Islet precursor cell (in vitro differentiated cells): ENCODE measurements around the gene GAL3ST1.
A peak's percentile ranks its signal among the peaks of the same experiment; 100 is the strongest.
"Not testable (repeated sequence)": the region's sequence is repeated elsewhere in the genome, so short reads cannot be mapped to it uniquely, and the experiment has no call there.

ENCODE experiments used
- DNase-seq: peaks from one replicate; pipeline ENCODE4 v3.0.0-alpha.2; 2018

Gene GAL3ST1

GRCh38 chr22:30596199-30596598 is 21.7 kb upstream of the GAL3ST1 start:
- no peak for DNase-seq

DNA sequence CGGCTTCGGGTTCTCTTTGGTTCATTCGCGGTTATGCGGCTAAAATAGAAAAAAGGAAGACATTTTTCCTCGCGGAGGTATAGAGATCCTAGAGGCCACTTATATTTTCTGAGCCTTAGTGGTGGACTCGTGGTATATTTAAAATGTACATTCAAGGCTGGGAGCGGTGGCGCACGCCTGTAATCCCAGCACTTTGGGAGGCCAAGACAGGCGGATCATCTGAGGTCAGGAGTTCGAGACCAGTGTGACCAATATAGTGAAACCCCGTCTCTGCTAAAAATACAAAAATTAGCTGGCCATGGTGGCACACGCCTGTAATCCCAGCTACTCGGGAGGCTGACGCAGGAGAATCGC is 17.9 kb upstream of the GAL3ST1 start:
- not testable (repeated sequence) for DNase-seq

DNA sequence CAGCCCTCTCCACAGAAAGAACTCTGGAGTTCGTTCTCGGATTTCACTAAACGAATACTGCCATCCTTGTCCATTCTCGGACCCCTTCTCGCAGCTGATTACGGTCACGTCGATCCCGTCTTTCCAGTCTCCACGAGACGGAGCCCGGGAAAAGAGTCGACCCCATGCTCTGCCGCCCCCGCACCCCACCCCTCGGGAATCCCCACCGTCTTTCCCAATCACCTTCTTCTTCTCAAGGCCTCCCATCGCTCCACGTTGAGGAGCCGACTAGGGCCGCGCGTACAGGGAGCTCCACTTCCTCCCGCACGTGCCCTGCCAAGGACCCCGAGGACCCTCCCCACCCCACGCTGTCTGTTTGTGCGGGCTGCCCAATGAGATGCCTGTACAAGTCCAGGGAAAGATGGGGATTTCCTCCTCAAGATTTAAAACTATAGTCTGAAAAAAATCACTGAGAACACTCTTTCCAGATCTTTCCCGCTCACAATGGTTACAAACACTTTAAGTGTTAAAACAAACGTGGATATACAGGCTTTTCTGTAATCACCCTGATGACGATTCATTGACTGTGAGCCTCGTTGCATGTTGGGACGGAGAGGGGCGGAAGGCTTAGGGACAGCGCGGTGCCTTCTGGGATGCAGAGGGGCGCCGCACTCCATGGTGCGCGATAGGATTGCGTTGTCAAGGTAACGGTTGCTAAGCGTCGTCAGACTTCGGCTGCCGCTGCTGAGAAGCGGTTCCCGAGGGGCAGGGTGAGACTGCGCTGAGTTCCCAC is 17.3 kb upstream of the GAL3ST1 start, which contains the start of gene PES1:
Gene PES1, minus strand, starts transcription at position 323 of the 772 bp plus-strand sequence. Its CDS starts 77 bp downstream, at position 246.
- peak; percentile 97 for DNase-seq

DNA sequence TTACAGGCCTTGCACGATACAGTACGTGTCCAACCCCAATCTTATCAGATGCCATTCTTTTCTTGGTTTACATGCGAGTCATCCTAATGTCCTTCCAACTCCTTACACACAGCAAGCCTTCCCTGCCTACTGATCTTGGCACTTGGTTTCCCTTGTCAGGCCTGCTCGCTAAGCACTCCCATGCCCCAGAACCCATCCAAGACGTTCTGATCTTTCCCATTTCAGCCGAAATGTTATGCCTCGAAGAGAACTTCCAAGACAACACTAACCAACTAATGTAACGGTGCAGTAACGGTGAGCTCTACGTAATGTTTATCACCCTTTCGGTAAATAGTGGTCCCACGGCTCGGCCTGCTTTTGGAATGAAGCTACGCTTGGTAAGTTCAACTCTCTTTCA is 16.7 kb upstream of the GAL3ST1 start:
- DNase-seq, result no peak

DNA sequence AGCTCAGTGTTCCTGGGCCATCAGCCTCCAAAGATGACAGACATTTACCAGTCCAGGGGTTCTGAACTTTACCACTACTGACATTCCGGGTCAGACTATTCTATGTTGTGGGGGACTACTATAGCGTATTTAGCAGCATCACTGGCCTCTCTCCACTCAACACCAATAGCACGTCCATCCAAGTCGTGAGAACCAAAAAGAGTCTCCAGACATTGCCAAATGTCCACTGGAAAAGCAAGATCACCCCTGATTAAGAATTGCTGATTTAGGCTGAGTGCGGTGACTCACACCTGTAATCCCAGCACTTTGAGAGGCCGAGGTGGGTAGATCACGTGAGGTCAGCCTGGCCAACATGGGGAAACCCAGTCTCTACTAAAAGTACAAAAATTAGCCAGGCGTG is 11.9 kb upstream of the GAL3ST1 start:
- DNase-seq, result no peak

DNA sequence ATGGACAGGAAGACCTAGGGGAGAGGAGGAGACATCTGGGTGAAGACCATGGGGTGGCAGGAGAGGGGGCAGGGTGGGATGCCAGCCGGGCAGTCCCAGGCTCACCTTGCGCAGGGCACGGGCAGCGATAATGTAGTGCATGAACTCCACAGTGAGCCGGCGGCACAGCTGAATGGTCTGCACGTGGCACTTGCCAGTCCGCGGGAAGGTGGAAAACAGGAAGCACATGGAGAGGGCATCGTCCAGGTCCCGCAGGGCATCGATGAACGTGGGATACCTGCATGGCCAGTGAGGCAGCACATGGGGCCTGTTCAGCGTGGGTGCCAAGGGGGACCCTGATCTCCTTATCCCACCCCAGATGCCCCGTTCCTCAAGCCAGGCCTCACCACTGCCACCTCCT is 10.0 kb upstream of the GAL3ST1 start:
- no peak for DNase-seq

DNA sequence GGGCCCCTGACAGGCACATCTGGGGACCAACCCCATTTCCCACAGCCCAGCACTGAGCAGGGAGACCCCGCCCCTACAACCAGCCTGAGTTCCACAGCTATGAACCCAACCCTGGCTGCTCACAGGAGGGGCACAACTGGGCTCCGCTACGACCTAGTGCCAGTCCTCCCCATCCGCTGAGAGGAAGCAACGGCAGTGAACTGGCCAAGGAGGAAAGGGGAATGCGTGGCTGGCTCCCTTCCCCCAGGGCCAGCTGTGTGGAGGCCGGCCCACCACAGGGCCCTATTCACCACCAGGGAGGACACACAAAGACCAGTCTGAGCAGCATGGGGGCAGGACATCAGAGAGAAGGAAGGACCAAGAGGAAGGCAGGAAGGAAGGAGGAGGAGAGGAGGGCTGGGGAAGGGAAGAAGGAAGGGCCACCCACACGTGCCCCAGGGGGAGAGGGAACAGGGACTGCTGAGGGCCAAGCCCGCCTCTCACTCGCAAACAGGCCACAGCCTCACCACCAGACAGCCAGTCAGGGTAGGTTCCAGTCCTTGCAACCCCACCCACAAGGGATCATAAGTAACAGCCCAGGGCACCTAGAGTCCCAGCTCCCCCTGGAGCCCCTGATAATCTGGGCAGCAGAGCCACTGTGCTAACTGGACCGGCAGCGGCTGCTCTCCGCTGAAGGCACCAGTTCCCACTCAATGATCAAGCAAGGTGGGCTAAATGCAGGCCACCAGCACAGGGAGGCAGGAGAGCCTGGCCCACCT is 8.5 kb upstream of the GAL3ST1 start:
- DNase-seq, result no peak

GRCh38 chr22:30582051-30582450 is 7.6 kb upstream of the GAL3ST1 start:
- no peak for DNase-seq

- no peak for DNase-seq
These were observed 6.4 kb upstream of the GAL3ST1 start for GRCh38 chr22:30580896-30581295.

DNA sequence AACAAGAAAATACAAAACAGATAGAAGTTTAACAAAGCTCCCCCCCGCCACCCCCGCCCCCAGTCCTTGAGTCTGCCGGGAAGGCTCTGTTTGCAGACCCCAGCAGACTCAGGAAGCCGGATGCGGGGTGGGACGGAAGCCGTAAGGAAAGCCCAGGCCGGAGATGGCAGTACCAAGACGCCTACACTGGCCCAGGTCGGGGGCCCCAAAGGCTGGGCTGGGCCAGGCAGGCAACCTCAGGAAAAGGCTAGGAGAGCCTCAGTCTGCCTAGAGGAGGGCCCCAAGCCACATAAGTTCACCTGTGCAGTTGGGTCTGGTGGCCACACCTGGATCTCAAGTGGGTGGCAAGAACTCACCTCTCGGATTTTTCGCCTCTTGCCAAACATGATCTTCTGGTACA is 4.0 kb upstream of the GAL3ST1 start:
- DNase-seq, result no peak

GRCh38 chr22:30575859-30576258 is 1.4 kb upstream of the GAL3ST1 start:
- no peak for DNase-seq

DNA sequence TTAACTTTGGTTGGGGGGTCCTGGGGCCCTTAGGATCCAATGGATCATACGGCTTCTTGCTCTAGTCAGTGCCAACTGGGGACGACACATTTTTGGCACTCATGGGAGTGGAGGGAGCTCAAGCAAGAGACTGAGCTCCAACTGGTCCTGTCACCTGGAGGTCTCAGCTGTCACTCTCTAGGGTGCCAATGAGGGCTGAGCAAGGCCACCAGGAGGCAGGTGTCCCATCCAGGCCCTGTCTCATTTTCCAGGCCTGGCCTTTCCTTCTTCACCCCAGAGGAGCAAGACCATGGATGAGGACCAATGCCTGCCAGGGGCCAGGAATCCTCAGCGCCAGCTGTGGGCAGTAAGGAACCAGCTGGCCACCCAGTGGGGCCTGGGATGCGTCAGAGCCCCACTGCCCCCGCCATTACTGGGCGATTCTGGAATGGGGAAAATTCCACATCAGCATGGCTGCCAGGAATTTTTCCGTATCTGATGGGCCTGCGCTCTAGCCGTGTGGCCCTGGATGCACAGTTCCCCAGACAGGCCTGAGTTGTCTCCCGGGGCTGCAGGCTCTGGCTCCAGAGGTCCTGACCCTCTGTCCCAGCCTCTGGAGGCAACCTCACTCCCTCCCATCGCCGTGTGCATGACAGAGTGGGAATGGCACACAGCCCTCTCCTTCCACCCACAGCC is 669 bp upstream of the GAL3ST1 start:
- no peak for DNase-seq

DNA sequence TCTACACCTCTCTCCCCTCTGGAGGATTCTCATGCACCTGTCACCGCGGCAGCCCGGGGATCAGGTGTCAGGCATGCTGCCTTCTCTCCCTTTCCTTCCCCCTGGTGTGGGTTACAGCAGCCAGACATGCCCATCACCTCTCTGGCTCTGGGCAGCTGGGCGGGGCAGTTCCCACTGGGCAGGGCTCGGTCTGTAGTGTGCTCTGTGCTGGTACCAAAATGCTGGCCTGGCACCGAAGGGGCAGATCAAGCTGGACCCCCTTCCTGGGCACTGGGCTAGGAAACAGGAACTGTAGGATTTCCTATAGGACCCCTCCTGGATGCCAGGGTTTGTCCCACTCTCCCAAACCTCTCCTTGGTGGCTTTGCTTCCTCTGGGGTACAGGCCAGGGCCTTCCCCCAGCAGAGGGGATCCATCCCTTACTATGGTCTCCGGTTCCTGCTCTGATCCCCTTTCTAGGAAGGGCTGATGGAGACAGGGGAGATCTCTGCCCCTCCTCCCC is 821 bp downstream of the GAL3ST1 start:
- no peak for DNase-seq

- DNase-seq, result no peak
These were observed 1.4 kb downstream of the GAL3ST1 start for GRCh38 chr22:30572840-30573593.

GRCh38 chr22:30572210-30572609 is 2.3 kb downstream of the GAL3ST1 start:
- DNase-seq, result no peak

GRCh38 chr22:30569674-30570202 is 4.7 kb downstream of the GAL3ST1 start:
- DNase-seq, result no peak

- DNase-seq, result no peak
These were observed 6.2 kb downstream of the GAL3ST1 start for GRCh38 chr22:30568137-30568805.

DNA sequence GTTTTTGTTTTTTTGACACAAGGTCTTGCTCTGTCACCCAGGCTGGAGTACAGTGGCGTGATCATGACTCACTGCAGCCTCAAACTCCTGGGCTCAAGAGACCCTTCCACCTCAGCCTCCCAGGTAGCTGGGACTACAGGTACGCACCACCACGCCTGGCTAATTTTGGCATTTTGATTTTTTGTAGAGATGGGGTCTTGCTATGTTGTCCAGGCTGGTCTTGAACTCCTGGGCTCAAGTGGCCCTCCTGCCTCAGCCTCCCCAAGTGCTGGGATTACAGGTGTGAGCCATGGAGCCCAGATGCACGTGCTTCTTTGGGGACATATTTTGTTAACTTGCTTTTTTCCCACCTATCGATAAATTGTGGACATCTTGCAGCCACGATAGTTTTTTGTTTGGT is 7.2 kb downstream of the GAL3ST1 start:
- DNase-seq, result not testable (repeated sequence)

- DNase-seq, result no peak
These were observed 8.3 kb downstream of the GAL3ST1 start for GRCh38 chr22:30566125-30566524.

- no peak for DNase-seq
These were observed 9.1 kb downstream of the GAL3ST1 start for GRCh38 chr22:30565341-30565740.

DNA sequence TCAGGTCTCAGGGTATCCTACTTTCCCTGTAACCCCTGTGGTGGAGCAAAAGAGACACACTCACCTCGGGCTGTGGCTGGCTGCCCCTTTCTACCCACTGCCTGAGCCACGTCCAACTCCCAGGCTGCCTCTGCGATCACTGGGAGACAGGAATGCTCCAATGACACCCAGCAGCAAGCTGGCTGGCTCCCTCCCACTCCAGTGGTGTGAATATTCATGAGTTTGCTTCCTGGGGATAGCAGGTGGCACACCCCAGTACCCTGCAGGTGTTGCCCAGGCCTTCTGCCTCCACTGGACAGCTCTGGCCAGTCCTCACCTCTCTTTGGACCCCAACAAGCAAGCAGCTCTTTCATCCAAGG is 9.7 kb downstream of the GAL3ST1 start:
- no peak for DNase-seq
